Measurements from ENCODE around the gene TNPO2.

GRCh38 chr19:12672744-12673143, 51.0 kb downstream of the TNPO2 start:
- TF ChIP-seq CTCF (IDR thresholded peaks at IDR 0.05) (no peak), POLR2AphosphoS5 (IDR thresholded peaks at IDR 0.05) (no peak)
